Cardiac muscle cell (in vitro differentiated cells and primary cell): ENCODE results near the gene COPB2. TPM values are rescaled to one million over a fixed set of nuclear protein-coding genes. Genes with fewer than 3 reads are reported as not detected.

ENCODE experiments used
- DNase-seq, 2 donors: peaks; one replicate each; pipeline versions ENCODE4 v3.0.0 to v3.0.0-alpha.2; 2010 to 2017; ENCODE audit warnings: low read depth in 1 of 2, low spot score in 1 of 2
- H3K27ac ChIP-seq: fragments of 200-600 bp; sonication (generic); 2 replicates; pipeline ENCODE4 v1.5.1; 2016
- H3K27me3 ChIP-seq: fragments of 200-600 bp; sonication (generic); 2 replicates; pipeline ENCODE4 v1.6.0; 2016; ENCODE audit warnings: control low read depth
- H3K36me3 ChIP-seq: fragments of 200-600 bp; sonication (generic); 2 replicates; pipeline ENCODE4 v1.5.1; 2016; ENCODE audit warnings: control low read depth
- H3K4me1 ChIP-seq: fragments of 200-600 bp; sonication (generic); 2 replicates; pipeline ENCODE4 v1.8.1; 2017; ENCODE audit warnings: low read depth, mild to moderate bottlenecking, mixed run types
- H3K4me3 ChIP-seq: fragments of 200-600 bp; sonication (generic); 2 replicates; pipeline ENCODE4 v1.5.1; 2016; ENCODE audit warnings: mild to moderate bottlenecking
- H3K9me3 ChIP-seq: fragments of 200-600 bp; sonication (generic); 2 replicates; pipeline ENCODE4 v1.5.1; 2017; ENCODE audit warnings: low read depth, mild to moderate bottlenecking, control low read depth
- CTCF ChIP-seq: IDR thresholded peaks from 2 replicates; pipeline ENCODE4 v1.5.1; 2012; ENCODE audit warnings: low read depth, mild to moderate bottlenecking, low read length
- polyA plus RNA-seq: library from polyadenylated mRNA; unstranded; fragments of >200 nt; fragmentation: Nextera tagmentation; extraction: Ambion mirVana; gene quantifications from 2 replicates; pipeline ENCODE4 v1.2.1, GENCODE V29; 2016
- total RNA-seq: library from RNA; depleted of rRNA; stranded (reverse); fragments of >200 nt; gene quantifications from 2 replicates; pipeline ENCODE4 v1.2.3, GENCODE V29; 2016

COPB2 gene
- total and polyA plus RNA-seq, 2 experiments from 2014 or later: 87.3 to 166 TPM

- H3K4me3 ChIP-seq: no peak overlapping the region
- H3K27ac ChIP-seq: peak overlapping the region; percentile 36
- DNase-seq: no peak
- no peaks in the 10 kb centered on the region for H3K27me3 ChIP-seq
- no peak for TF ChIP-seq CTCF
- no peaks in the 10 kb centered on the region for H3K4me1 ChIP-seq
- H3K36me3 ChIP-seq: peaks cover 93% of the 10 kb centered on the region
- H3K9me3 ChIP-seq: no peaks in the 10 kb centered on the region
Measured at GRCh38 chr3:139355891-139356290, 33.6 kb downstream of the COPB2 start.

- H3K36me3 ChIP-seq: peaks cover 93% of the 10 kb centered on the region
- H3K27ac ChIP-seq: peak overlapping the region; percentile 36
- TF ChIP-seq CTCF: no peak
- no peaks in the 10 kb centered on the region for H3K4me1 ChIP-seq
- peak in 1 of 2 donors; percentile 55 for DNase-seq
- H3K27me3 ChIP-seq: no peaks in the 10 kb centered on the region
- no peak overlapping the region for H3K4me3 ChIP-seq
- no peaks in the 10 kb centered on the region for H3K9me3 ChIP-seq
Measured at GRCh38 chr3:139355476-139355875, 34.0 kb downstream of the COPB2 start.

DNA sequence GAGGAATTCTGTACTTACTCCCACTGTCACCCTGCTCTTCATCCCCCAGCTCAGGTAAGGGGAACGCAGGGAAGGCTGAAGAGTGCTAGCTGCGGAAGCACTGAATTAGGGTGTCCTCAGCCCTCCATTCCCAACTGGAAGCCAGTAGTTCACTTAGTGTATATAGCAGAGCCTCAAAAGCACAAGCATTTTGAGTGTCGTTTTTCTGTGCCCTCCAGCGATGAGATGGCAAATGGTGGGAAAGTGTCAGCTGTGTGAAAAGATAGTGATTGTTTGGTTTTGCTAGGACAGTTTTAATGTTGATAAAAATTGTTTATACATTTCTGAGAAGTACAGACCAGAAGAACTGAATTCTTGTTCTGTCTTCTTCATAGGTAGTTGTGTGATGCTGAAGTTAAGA is 34.8 kb downstream of the COPB2 start:
- no peak overlapping the region for H3K4me3 ChIP-seq
- H3K36me3 ChIP-seq: peaks cover 94% of the 10 kb centered on the region
- H3K4me1 ChIP-seq: no peaks in the 10 kb centered on the region
- H3K27me3 ChIP-seq: no peaks in the 10 kb centered on the region
- peak overlapping the region; percentile 39 for H3K27ac ChIP-seq
- no peaks in the 10 kb centered on the region for H3K9me3 ChIP-seq
- DNase-seq: no peak
- TF ChIP-seq CTCF: no peak

DNA sequence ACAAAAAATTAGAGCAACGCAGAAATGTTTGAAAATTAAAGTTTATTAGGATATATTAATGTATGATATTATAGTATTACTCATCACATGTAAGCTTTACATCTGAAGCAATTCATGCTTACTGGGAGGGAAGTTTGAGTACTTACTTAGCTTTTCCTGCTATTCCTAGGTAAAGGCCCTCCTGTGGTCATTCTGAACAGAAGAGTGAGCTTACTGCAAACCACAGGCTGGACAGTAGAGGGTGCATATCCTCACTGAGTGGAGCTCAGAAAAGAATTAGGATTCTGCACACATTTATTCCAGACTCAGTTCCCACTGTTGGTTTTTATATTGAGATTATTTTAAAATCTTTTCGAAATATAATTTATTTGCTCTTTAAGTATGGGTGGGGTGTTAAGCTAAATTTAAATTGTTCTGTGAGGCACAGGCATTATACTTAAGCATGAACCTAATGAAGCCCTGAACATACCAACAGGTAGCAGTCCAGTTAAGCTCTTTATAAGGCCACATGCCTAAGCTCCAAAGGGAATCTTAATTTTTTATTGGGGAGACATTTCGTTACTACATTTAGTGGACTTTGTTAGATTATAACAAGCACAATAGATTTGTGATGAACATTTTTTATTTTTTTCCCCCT is 35.4 kb downstream of the COPB2 start:
- H3K4me3 ChIP-seq: no peak overlapping the region
- peak overlapping the region; percentile 39 for H3K27ac ChIP-seq
- peaks cover 89% of the 10 kb centered on the region for H3K36me3 ChIP-seq
- TF ChIP-seq CTCF: peak; percentile 93
- DNase-seq: peak; percentile 56 to 75
- no peaks in the 10 kb centered on the region for H3K4me1 ChIP-seq
- H3K27me3 ChIP-seq: no peaks in the 10 kb centered on the region
- no peaks in the 10 kb centered on the region for H3K9me3 ChIP-seq

DNA sequence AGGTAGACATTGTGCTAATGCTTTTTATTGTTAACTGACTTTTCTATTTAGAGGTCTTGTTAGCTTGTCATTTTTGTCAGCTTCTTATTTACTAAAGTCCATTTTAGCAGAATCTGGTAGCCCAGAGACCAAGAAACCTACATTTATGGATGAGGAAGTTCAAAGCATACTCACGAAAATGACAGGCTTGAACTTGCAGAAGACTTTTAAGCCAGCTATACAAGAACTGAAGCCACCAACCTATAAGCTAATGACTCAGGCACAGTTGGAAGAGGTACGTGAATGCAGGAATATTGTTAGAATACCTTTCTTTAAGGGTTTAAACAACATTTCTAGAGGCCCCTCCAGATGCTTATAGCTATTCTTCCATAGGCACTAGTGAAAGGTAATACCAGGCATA is 42.7 kb downstream of the COPB2 start:
- H3K27ac ChIP-seq: no peak overlapping the region
- no peaks in the 10 kb centered on the region for H3K9me3 ChIP-seq
- no peak for DNase-seq
- peaks cover 32% of the 10 kb centered on the region for H3K36me3 ChIP-seq
- H3K4me3 ChIP-seq: no peak overlapping the region
- no peak for TF ChIP-seq CTCF
- peaks cover 12% of the 10 kb centered on the region for H3K27me3 ChIP-seq
- H3K4me1 ChIP-seq: peaks cover 8% of the 10 kb centered on the region
